Esophagus squamous epithelium (tissue), 5 donors: Measurements from ENCODE around the gene FAIM2. TPM values are rescaled to one million over a fixed set of nuclear protein-coding genes. Genes with fewer than 3 reads are reported as not detected.

Experiments used
- DNase-seq: peaks from one replicate; lab custom pipeline; 2025; lab: John Stamatoyannopoulos, UW
- H3K27ac ChIP-seq, 4 donors: fragments of 200-600 bp; sonication (generic); one replicate each; pipeline ENCODE4 v1.5.1; 2016 to 2019; ENCODE audit warnings: mild to moderate bottlenecking in 1 of 4
- H3K27me3 ChIP-seq, 4 donors: fragments of 200-600 bp; sonication (generic); 1 replicate in 3 of 4; 2 replicates in 1 of 4; pipeline versions ENCODE4 v1.5.1 to v1.6.0; 2017 to 2021; ENCODE audit warnings: antibody characterized with exemption in 1 of 4
- H3K36me3 ChIP-seq, 3 donors: fragments of 200-600 bp; sonication (generic); one replicate each; pipeline ENCODE4 v1.5.1; 2016 to 2019
- H3K4me1 ChIP-seq, 3 donors: fragments of 200-600 bp; sonication (generic); one replicate each; pipeline ENCODE4 v1.5.1; 2017 to 2019
- H3K4me3 ChIP-seq, 4 donors: fragments of 200-600 bp; sonication (generic); 1 replicate in 3 of 4; 2 replicates in 1 of 4; pipeline ENCODE4 v1.5.1; 2016 to 2019; ENCODE audit warnings: mild to moderate bottlenecking in 2 of 4, moderate library complexity in 1 of 4
- H3K9me3 ChIP-seq, 3 donors: fragments of 200-600 bp; sonication (generic); one replicate each; pipeline ENCODE4 v1.5.1; 2016 to 2019
- POLR2A ChIP-seq, 4 donors: fragments of 450-650 bp; IDR thresholded peaks; one replicate each; pipeline ENCODE4 v1.6.1; 2017; ENCODE audit warnings: antibody characterized with exemption in 4 of 4, mild to moderate bottlenecking in 4 of 4, moderate library complexity in 3 of 4
- WGBS, 2 donors: methylation state at CpG; one replicate each; pipeline ENCODE4 v1.1.5; 2018; 5-methylcytosine and 5-hydroxymethylcytosine counted together
- intact Hi-C: fragments of 100-400 bp; cut with DNase I; formaldehyde crosslinking; loops from one replicate; pipeline ENCODE4 v1.15.0; 2022
- total RNA-seq, 4 donors: library from RNA; depleted of rRNA; stranded (reverse); fragments of >200 nt; gene quantifications; one replicate each; pipeline ENCODE4 v1.1.0, GENCODE V29; 2016
- TF ChIP-seq, protein P1 (sequence below), 6 experiments: fragments of 450-650 bp in 4 of 6; fragments of 200-600 bp in 2 of 6; sonication (generic) in 2 of 6; IDR thresholded peaks; one replicate each; pipeline ENCODE4 v1.5.1; 2016 to 2019; ENCODE audit warnings: antibody characterized with exemption in 6 of 6, mild to moderate bottlenecking in 4 of 6, moderate library complexity in 4 of 6
- donor health status: DM: yes; HTN: yes; CAD: no.

Gene FAIM2
- total RNA-seq, 4 donors from 2014 or later = 0.13 to 2.9 (median 0.23) TPM

DNA sequence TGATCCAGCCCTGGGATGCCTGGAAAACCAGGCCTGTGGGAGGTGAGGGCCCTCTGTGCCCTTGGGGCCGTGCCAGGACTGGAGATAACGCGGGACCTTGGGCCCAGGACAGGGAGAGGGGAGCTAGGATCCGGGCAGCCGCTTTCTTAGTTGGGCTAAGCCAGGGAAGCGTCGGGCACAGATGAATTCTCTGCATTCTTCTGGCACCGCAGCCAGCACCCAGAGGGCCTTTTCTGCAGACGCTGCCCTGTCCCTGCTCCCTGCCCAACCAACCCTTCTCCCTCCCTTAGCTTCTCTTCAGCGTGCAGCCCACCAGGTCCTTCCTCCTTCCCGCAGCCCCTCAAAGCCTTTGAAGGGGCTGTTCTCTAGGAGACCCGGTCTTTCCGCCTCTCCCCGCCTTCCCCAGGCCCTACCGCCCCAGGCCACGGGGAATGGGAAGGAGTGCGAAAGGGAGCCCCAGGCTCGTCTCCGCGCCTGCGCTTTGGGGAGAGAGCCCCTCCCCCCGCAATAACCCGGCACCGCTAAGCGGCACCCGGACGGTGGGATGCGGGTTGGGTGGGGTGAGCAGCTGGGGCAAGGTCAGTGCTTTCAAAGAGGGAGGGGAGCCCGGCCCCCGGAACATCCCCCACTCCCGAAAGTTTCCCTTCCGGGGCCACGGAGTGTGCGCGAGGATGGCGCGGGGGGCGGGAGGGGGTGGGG lies 76.2 kb downstream of the FAIM2 start:
- Histone ChIP-seq H3K36me3 (peaks cover 0 to 4% (median 0%) of the 10 kb centered on the region in 3 donors), H3K27me3 (no peaks in the 10 kb centered on the region), H3K9me3 (no peaks in the 10 kb centered on the region), H3K4me3 (peak overlapping the region; percentile 82 to 92 (median 89)), H3K27ac (peak overlapping the region; percentile 88 to 97 (median 94)), H3K4me1 (peaks cover 44 to 59% (median 44%) of the 10 kb centered on the region in 3 donors)
- DNase-seq = no peak
- 0 to 16% methylated on average over 9 to 15 of the region's 38 CpGs for WGBS, 2 donors
- TF ChIP-seq POLR2A (IDR thresholded peaks at IDR 0.05) = no peak
- TF ChIP-seq, protein P1, sequence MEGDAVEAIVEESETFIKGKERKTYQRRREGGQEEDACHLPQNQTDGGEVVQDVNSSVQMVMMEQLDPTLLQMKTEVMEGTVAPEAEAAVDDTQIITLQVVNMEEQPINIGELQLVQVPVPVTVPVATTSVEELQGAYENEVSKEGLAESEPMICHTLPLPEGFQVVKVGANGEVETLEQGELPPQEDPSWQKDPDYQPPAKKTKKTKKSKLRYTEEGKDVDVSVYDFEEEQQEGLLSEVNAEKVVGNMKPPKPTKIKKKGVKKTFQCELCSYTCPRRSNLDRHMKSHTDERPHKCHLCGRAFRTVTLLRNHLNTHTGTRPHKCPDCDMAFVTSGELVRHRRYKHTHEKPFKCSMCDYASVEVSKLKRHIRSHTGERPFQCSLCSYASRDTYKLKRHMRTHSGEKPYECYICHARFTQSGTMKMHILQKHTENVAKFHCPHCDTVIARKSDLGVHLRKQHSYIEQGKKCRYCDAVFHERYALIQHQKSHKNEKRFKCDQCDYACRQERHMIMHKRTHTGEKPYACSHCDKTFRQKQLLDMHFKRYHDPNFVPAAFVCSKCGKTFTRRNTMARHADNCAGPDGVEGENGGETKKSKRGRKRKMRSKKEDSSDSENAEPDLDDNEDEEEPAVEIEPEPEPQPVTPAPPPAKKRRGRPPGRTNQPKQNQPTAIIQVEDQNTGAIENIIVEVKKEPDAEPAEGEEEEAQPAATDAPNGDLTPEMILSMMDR (IDR thresholded peaks at IDR 0.05) = no peak
- intact Hi-C loops = no loop called here

GRCh38 chr12:49827051-49827400 lies 76.7 kb downstream of the FAIM2 start:
- Histone ChIP-seq H3K27ac (peak overlapping the region; percentile 88 to 97 (median 94)), H3K36me3 (peaks cover 0 to 8% (median 0%) of the 10 kb centered on the region in 3 donors), H3K4me1 (peaks cover 44 to 62% (median 44%) of the 10 kb centered on the region in 3 donors), H3K4me3 (peak overlapping the region; percentile 82 to 92 (median 89)), H3K9me3 (no peaks in the 10 kb centered on the region), H3K27me3 (no peaks in the 10 kb centered on the region)
- TF ChIP-seq, protein P1 (IDR thresholded peaks at IDR 0.05) = no peak
- TF ChIP-seq POLR2A (IDR thresholded peaks at IDR 0.05) = no peak
- DNase-seq = no peak
- 39 to 40% methylated on average over 5 to 6 of the region's 6 CpGs for WGBS, 2 donors
- intact Hi-C loops = no loop called here

- Histone ChIP-seq H3K4me1 (peaks cover 46 to 72% (median 53%) of the 10 kb centered on the region in 3 donors), H3K36me3 (peaks cover 0 to 13% (median 0%) of the 10 kb centered on the region in 3 donors), H3K4me3 (peak overlapping the region in 2 of 4 donors; percentile 5 to 89), H3K9me3 (no peaks in the 10 kb centered on the region), H3K27ac (peak overlapping the region; percentile 43 to 97 (median 94)), H3K27me3 (no peaks in the 10 kb centered on the region)
- TF ChIP-seq POLR2A (IDR thresholded peaks at IDR 0.05) = no peak
- TF ChIP-seq, protein P1 (IDR thresholded peaks at IDR 0.05) = no peak
- intact Hi-C loops = no loop called here
- no peak for DNase-seq
- 18 to 28% methylated on average over 3 of the region's 4 CpGs for WGBS, 2 donors
Observed at GRCh38 chr12:49825971-49826421, 77.7 kb downstream of the FAIM2 start.

GRCh38 chr12:49825360-49825970 lies 78.2 kb downstream of the FAIM2 start:
- TF ChIP-seq, protein P1 (IDR thresholded peaks at IDR 0.05) = no peak
- TF ChIP-seq POLR2A (IDR thresholded peaks at IDR 0.05) = no peak
- WGBS, 2 donors = 0 to 17% methylated on average over 2 of the region's 5 CpGs
- Histone ChIP-seq H3K4me1 (peaks cover 46 to 77% (median 58%) of the 10 kb centered on the region in 3 donors), H3K4me3 (peak overlapping the region in 2 of 4 donors; percentile 5 to 89), H3K9me3 (no peaks in the 10 kb centered on the region), H3K27ac (peak overlapping the region; percentile 43 to 97 (median 94)), H3K27me3 (no peaks in the 10 kb centered on the region), H3K36me3 (peaks cover 0 to 13% (median 0%) of the 10 kb centered on the region in 3 donors)
- intact Hi-C loops = no loop called here
- DNase-seq = no peak

DNA sequence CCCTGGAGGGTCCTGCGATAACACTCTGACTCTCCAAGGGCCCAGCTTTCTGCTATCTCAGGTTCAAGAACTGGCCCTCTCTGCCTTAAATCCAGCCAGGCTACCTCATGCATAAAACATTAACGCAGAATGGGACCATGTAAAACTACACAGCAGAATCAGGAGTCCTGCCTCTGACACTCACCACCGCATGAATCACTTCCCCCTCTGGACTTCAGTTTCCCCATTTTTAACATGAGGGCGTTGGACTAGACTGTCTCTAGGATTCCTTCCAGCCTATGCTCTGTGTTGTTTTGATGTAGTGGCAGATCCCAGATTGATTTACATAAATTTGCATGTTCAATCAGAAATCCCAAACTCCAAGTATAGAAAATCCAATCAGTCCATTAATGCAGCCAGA lies 78.8 kb downstream of the FAIM2 start:
- Histone ChIP-seq H3K27ac (peak overlapping the region; percentile 43 to 97 (median 94)), H3K4me1 (peaks cover 46 to 83% (median 59%) of the 10 kb centered on the region in 3 donors), H3K9me3 (no peaks in the 10 kb centered on the region), H3K4me3 (peak overlapping the region in 1 of 4 donors; percentile 89), H3K27me3 (no peaks in the 10 kb centered on the region), H3K36me3 (peaks cover 0 to 13% (median 0%) of the 10 kb centered on the region in 3 donors)
- intact Hi-C loops = no loop called here
- WGBS, 2 donors = 26 to 46% methylated on average over 4 of the region's 4 CpGs
- DNase-seq = no peak
- TF ChIP-seq, protein P1 (IDR thresholded peaks at IDR 0.05) = no peak
- TF ChIP-seq POLR2A (IDR thresholded peaks at IDR 0.05) = no peak
